ENCODE measurements around the gene BHLHE41.

Gene BHLHE41
- 0 to 0.07 reads per million in 2 donors for total RNA-seq

DNA sequence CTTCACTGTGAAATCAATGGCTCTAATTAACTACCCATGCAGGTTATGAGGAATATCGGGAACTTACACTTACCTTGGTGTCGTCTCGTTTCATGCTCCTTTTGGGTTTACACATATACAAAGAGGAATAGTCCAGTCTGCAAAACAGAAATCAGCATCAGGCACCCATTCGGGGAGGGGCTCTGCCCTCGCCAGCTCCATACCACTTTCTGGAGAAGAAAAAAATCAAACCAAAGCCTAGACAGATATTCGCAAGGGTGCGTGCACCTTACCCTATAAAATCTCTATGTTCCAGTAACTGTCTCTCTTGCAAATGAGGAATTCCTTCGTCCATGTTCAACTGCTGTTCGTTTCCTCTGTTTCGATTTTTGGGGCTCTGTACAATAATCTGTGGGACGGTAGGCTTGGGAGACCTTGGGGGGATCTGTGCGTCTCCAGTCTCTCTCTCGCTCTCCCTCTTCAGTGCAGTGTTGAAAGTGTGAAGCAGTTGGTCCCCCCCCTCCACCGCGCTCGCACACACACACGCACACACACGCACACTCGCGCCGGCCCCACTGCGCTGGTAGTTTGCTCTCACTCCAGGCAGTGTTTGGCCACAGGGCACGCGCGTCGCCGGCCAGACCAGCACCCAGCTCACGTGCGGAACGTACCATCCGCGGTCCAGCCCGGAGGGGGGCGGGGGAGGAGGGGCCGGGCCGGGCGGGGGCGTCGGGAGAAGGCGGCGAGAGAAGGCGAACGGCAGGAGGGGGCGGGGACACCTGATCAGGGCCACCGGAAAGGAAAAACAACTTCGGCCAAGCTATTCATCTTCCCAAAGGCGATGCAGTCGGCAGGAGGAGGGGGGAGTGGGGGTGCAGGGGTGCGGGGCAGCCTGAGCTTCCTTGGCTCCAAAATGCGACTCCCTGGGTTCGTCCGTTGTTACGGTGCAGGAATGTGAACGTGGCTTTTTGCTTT lies at the start of gene BHLHE41:
BHLHE41 (minus strand) TSS at position 592 of the 954 bp plus-strand sequence; CDS start at position 334, 258 bp downstream.
- no peak for DNase-seq

DNA sequence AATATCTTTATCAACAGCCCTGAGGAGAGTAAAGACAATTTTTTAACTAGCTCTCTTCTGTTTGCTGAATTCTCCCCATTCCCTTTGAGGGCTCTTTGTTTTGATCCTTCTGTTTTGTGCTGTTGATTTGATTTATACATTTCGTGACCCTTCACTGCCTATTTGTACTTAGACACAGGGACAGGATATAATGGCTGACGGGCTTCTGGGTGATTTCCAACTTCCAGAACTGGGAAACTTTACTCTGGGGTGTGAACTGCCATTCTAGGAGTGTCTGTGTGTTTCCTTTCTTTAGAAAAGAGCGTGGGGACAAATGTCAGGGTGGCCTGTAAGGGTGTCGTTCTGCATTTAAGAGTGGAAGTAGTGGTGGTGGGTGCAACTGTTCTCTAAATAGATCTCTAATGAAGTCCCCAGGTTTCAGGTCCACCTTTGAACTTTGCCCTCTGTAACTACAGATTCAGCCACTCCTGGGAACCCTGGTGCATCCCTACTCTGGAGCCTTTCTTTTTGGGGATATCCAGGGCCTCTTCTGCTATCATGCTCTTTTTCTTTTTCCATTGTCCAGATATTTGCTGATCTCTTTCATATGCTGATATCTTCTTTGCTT lies 48.2 kb upstream of the BHLHE41 start:
- DNase-seq, result no peak

DNA sequence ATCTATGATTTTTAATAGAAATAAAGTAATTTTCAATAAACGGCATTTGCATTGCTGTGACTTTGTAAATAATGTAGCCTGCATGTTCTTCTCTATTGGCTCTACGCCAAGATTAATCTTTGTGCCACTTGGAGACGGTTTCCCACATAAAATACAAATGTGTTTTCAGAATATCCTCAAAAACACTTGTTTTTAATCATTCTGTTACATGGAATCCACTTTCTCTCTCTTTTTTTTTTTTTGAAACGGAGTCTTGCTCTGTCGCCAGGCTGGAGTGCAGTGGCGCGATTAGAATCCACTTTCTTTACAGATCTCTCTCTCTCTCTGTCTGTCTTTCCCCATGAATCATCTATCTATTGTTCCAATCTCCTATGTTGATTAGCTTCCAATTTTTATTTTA lies 47.7 kb upstream of the BHLHE41 start:
- DNase-seq, result no peak

DNA sequence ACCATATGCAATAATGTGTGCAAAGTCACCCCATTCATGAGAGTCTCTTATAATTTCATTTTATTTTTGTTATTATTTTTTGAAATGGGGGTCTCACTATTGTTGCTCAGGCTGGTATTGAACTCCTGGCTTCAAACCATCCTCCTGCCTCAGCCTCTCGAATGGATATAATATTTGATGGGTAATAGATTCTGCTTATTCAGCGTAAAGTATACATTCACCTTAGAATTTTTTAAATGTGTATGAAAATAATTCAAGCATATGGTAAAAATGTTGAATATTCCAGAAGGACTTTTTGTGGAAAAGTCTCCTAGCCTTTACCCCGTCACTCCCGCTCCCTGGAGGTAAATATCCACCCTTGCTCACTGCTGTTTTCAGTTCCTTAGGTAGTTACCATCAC lies 47.2 kb upstream of the BHLHE41 start:
- no peak for DNase-seq

DNA sequence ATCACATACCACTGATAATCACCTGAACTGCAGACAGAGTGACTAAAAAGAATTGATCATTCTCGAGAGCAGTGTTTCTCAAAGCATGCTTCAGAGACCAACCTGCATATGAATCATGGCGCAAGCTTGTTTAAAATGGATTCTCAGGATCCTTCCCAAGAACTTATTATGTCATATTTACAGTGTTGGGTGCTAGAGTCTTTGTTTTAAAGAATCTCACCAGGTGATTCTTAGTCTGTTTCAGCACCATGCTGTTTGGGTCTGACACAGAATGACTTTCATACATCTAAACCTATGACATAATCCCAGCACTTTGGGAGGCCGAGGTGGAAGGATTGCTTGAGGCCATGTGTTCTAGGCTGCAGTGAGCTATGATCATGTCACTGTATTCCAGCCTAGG lies 39.3 kb upstream of the BHLHE41 start:
- no peak for DNase-seq

DNA sequence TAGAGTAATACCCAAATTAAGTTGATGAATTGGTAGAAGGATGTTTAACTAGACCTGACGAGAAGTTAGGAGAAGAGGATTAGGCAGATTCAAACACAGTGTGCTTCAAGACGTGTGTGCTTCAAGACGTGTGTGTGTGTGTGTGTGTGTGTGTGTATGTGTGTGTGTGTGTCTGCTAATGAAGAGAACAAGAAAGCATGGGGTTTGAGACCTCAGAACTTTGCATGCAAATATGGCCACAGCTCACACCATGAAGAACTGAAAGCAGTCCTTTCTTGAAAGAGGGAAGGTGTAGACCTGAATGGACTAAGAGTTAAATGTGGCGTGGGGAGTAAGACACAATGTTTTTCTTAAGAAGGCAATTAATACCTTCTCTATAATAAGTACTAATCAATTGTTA lies 38.1 kb upstream of the BHLHE41 start:
- DNase-seq, result no peak

DNA sequence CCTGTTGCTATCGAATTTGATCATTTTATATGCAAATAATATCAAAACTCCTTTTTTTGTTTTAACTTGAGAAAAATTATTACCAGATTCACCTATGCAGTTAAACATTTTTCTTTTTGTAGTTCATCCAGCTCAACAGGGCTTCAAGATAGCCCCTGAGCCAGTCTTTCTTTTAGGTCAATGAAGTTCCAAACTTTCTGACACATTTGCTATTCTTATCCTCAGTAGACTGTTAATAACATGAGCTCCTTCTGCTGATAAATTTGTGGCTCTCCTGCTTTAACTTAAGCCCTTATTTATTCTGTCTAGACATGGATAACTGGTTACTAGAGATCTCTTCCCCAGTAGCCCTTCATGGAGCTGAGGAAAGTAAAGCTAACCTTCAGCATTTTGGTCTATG lies 37.3 kb upstream of the BHLHE41 start:
- no peak for DNase-seq

DNA sequence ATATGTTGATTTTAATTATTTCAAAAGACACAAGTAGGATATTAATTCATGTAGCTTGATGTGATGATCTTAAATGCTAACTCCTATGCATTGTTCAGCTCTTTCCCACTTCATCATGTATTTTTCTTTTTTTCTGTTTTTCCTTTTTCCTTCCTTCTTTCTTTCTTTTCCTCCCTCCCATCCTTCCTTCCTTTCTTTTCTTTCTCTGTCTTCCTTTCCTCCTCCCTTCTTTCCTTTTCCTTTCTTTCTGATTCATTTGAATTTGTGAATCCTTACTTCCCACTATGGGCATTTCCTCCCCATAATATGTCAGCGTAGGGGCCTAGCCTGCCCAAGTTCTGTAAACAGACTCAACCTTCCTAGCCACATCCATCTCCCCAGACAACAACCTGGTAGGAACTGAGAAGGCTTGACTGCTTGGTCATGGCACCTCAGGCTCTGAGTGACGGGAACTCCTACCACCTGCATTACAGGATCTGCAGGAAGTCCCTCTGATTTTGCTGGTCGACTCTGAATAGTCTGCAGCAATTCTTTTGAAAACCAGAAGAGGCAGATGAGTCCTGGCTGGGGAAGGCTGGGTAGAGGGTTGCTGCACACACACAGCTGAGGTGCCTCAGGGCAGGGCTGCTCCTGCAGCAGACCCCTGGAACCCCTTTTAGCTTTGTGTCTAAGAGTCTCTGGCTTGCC lies 33.4 kb upstream of the BHLHE41 start:
- no peak for DNase-seq

DNA sequence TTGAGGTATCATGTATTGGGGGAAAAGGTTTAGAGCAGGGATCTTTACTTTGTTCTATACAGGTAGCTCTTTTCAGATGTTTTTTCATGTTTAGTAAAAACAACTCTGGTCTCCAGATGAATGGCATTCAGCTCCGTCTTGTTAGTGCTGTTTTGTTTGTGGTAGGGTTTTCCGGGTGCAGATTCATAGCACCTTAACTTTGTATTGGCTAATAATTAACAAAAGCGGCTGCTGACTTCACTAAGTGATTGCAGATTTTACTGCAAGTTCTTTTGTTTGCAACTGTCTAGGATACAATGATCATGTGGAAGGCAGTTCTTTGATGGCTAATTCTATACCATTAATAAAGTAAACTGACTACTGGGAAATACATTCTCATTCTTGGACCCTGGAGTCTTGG lies 32.2 kb upstream of the BHLHE41 start:
- no peak for DNase-seq

DNA sequence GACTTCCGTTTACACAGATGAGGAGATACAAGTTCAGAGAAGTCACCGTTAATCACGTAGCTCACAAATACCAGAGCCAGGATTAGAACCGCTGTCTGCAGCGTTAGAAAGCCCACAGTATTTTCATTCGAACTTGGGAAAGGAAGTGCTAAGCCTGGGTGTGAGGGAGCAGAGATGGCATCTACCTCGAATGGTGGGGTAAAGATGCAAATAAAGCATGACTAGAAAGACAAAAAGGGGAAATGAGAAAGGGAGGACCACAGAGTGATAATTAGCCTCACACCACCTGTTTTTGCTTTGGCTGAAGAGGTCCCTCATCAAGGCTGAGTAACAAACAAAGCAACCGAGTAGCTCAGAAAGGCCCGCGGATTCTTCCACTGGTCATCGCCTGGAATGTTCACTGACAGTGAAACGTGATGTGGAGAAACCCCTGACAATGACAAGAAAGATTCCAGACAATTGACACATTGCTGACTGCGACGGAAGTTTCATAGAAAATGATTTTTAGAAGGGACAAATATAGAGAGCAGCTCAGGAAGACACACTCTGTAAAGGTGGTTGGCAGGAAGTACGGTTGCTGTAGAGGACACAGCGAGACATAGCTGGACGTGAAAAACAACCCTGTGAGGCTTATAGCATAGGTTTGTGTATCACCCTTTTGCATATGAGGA lies 31.5 kb upstream of the BHLHE41 start:
- DNase-seq, result no peak

DNA sequence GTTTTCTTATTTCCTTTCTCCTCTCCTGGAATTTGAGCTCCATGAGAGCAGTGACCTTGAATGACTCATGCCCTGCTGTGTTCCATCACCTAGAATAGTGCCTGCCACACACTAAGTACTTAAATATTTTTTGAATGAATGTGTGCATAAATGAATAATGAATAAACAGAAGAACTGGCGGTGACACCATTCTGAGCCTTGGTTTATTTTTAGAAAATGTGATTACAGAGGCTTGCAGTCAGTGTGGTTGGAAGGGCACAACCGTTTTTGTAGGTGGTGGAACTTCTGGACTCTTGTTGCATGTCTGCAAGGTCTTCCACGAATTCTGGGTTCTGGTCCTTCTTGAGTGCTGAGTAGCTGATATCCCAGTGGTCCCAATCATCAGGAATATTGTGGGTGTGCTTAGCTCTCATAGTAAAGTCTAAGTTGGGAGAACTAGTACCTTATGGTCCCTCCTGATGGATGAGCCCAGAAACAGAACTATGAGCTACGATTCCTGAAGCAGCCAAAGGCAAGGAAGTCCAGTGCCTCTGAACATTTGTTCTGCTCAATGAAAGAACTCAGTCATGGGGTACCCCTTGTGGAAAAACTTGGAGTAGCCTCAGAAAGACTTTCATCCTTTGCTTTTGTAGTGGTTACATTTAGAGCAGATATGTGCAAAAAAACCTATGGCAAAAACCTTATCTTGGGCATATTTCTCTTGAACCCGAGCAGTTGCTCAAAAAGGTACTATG lies 28.8 kb upstream of the BHLHE41 start:
- DNase-seq, result no peak

DNA sequence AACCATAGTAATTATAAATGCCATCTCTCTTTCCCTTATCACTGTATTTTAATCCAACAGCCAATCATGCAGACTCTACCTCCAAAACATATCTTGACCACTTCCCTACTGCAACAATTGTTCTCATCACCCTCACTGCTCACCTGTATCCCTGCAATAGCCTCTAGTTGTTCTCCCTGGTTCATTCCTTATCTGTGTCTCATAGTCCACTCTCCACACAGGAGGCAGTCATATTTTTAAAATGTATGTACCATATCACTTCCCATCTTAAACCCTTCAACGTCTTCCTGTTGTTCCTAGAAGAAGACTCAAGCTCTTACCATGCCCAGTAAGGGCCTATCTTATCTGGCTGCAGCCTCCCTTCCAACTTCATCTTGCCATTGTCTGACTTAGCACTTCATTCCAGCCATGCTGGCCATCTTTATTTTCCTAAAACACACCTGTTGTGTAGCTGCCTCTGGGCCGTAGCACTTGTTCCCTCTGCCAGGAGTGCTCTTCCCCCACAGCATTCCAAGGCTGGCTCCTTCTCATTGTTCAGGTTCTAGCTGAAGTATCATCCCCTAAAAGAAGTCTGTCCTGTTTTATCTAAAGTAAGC lies 27.8 kb upstream of the BHLHE41 start:
- DNase-seq, result no peak

DNA sequence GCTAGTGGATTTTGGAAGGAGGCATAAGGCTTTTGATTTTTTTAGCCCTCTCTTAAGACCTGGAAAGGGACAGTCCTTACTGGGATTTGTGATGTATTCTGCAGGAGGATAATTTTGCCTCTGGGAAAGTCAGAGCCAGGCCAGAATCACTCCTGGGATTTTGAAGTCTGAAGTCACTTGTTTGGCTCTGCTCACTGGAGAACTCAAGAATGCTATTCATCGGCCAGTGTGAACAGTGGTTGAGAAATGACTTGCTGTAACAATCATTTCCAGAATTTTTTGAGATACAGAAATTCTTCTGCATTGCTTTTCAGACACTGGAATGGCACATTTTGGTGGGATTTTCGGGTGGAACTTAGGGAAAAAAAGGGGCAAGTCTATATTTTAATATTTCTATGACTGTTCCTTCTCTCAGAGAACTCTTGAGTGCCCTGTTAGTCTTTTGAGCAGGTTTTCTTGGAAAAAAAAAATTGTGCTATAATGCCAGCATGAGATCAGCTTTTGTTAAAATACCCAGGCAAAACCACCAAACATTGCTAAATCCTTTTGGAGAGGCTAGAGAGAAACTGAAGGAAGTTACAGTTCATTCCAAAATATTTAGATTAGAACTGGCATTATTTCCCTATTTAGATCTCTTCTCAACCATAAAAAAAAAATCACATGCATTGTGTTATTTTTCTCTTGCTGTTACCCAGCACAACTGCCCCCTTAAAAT lies 26.1 kb upstream of the BHLHE41 start:
- DNase-seq, result no peak

DNA sequence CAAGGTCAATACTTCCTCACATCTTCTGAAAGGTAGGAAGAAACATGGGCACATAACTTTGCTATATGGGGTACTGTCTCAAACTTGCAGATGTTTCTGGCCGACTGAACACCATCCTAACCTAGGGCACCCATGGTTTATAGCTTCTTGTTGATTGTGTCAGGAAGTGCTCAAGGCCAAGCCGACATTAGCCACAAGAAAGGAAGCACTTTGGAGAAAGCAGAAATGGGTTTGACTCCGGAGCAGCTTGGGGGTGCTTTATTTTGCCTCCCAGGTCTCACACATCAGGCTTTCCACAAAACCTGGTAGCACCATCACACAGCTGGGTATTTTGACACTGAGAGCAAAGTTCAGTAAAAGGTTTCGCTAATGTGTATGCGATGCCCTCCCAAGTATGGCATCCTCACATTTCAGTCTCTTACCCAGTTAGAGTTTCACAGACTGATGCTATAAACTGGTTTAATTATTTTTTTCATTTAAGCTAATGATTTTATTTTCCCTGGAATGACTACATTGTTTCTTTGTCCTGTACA lies 25.2 kb upstream of the BHLHE41 start:
- no peak for DNase-seq

DNA sequence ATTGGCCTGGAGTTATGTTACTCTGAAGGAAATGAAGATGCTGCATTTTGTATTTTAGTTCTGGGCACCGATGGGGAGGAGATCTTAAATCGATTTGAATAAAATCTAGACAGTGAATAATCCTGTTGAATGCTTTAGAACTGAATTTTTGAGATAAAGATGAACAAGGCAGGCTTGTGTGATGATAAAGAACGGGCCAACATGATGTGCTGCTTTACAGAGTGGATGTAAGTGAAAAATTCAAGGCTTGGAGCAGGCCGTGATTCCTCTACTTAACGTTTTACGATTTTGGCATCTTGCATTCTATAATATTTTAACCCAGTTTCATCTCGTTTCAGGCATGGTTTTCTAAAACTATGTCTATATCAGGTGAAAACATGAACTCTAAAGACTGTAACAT lies 23.5 kb upstream of the BHLHE41 start:
- DNase-seq, result no peak

DNA sequence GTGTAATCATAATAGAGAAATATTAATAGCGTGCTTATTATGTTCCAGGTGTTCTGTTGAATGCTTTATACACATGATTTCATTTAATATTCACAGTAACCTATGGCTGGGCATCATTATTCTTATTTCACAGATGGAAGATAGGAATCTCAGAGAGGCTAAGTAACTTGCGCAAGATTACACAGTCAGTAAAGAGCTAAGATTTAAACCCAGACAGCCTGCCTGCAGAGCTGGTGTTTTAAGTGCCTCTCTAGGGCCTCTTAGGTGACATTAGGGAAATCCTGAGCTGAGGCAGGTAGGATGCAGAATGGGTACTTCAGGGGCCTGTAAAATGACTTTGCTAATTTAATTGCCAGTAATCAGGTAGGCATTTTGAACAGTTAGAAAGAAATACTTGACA lies 18.5 kb upstream of the BHLHE41 start:
- no peak for DNase-seq

DNA sequence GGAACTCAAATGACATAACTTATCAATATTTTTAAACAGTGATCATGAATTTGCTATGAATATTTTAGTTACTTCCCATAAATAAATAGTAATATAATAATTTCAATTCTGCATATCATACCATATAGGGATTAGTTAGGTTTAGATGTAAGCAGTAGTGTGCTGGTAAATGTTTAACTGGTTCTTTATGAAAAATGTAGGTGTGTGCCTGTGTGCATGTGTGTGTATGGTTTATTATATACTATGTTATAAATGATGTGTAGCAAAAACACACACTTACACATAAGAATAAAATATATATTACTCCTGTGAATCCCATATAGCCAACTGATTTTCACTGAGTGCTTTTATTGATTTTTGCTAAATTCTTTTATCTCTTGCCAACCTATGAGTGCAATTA lies 14.0 kb upstream of the BHLHE41 start:
- DNase-seq, result no peak

DNA sequence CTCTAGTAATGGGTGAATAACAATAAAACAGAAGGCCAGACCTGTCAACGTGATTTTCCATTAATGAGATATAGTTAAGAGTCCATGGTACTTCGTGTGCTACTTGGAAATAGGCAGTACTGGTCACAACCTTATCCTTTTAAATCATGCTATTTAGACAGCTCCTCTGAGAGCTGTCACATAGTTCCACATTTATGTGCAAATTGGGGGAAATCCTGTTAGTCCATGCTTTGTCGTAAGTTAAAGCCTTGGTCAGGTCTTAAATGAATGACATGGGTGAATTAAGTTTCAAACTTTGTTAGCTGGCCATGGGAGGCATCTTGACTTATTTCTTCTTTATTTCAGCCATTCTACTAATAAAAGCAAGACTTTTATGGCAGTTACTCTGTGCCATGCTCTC lies 11.9 kb upstream of the BHLHE41 start:
- no peak for DNase-seq

DNA sequence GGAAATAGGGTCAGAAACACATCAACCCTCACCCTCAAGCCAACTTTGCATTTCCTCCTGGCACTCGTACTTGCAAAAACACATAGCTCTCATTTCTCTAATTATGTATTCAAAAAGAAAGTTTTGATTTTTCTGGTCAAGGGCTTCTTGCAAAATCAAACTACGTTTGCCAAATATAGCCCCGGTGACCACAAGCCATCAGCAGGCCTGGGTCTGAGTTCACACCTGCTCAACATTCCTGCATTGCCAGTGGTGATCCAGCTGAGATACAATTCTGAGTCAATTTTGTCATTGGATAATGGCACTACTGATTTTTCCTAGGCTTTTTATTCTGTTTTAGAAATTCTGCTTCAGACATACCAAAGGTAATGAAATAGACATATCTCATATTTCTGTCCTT lies 10.7 kb upstream of the BHLHE41 start:
- no peak for DNase-seq

DNA sequence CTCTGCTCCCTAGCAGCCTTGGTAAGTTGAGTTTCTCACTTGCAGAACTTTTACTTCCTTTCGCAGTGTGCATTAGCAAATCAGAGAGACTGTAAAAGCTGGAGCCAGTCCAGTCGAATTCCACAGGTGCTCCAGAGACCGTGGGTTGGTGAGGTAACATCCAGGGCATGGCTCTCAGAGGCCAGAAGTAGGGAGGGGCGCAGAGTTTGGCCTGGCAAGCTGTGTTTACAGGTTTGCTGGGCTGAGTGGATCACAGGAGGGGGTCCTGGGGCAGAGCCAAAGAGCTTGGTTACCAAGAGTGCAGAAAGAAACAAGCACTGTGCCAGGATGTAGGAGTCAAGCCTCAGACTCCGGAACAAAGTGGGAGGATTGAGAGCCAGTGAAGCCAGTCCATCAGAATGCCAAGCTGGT lies 10.2 kb upstream of the BHLHE41 start:
- DNase-seq, result no peak

DNA sequence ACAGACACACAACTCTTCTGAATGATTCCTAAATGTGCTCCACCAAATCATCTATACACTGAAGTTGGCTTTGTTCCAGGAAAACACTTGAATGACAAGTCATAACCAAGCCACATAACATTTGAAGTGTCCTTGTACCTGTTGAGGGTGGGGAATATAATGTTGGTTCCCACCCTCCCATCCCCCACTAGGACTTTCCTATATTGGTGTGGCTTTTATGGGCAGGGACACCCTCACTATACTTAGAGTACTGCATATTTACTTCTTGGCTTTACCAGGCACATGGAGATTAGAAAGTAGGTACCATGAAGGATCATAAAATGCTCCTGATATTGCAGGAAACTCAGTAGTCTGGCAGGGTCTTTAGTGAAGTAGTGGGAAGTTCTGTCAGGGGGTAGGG lies 9.7 kb upstream of the BHLHE41 start:
- no peak for DNase-seq
